Mesendoderm (in vitro differentiated cells): ENCODE measurements around the gene APAF1.
A peak's percentile ranks its signal among the peaks of the same experiment; 100 is the strongest.

Source experiments
- DNase-seq: peaks from one replicate; pipeline ENCODE4 v3.0.0; 2013
- H2AK5ac ChIP-seq: 2 replicates; pipeline ENCODE4 v1.6.1; 2013; ENCODE audit warnings: low read length, inconsistent platforms
- H2BK120ac ChIP-seq: 2 replicates; pipeline ENCODE4 v1.6.1; 2013; ENCODE audit warnings: low read depth, mild to moderate bottlenecking, low read length, moderate library complexity, mixed read lengths
- H2BK15ac ChIP-seq: replicated peaks from 2 replicates; pipeline ENCODE4 v1.6.1; 2013; ENCODE audit warnings: low read depth, mild to moderate bottlenecking, moderate library complexity
- H2BK5ac ChIP-seq: 2 replicates; pipeline ENCODE4 v1.6.1; 2013; ENCODE audit warnings: low read length, inconsistent platforms
- H3K18ac ChIP-seq: 2 replicates; pipeline ENCODE4 v1.6.1; 2013; ENCODE audit warnings: mild to moderate bottlenecking, low read length, mixed read lengths
- H3K23ac ChIP-seq: one replicate; pipeline ENCODE4 v1.6.1; 2013; ENCODE audit warnings: low read length
- H3K27ac ChIP-seq: 2 replicates; pipeline ENCODE4 v1.5.1; 2013; ENCODE audit warnings: low read depth, mild to moderate bottlenecking, inconsistent platforms, low read length, moderate library complexity
- H3K27me3 ChIP-seq: 2 replicates; pipeline ENCODE4 v1.6.1; 2013; ENCODE audit warnings: low read length, control low read depth, mild to moderate bottlenecking, inconsistent platforms; ENCODE audit not compliant: insufficient read depth, poor library complexity
- H3K36me3 ChIP-seq: 2 replicates; pipeline ENCODE4 v1.6.1; 2013; ENCODE audit warnings: low read length, inconsistent platforms; ENCODE audit not compliant: control insufficient read depth, insufficient read depth
- H3K4ac ChIP-seq: one replicate; pipeline ENCODE4 v1.6.1; 2013; ENCODE audit warnings: low read depth, mild to moderate bottlenecking, low read length, moderate library complexity
- H3K4me1 ChIP-seq: 2 replicates; pipeline ENCODE4 v1.6.1; 2013; ENCODE audit warnings: low read depth, low read length, inconsistent platforms; ENCODE audit not compliant: control insufficient read depth
- H3K4me2 ChIP-seq: 2 replicates; pipeline ENCODE4 v1.6.1; 2013; ENCODE audit warnings: low read length
- H3K4me3 ChIP-seq: 2 replicates; pipeline ENCODE4 v1.5.1; 2013; ENCODE audit warnings: mild to moderate bottlenecking, low read length
- H3K56ac ChIP-seq: one replicate; pipeline ENCODE4 v1.6.1; 2013; ENCODE audit warnings: low read length
- H3K79me1 ChIP-seq: 2 replicates; pipeline ENCODE4 v1.6.1; 2013; ENCODE audit warnings: low read length, inconsistent platforms
- H3K79me2 ChIP-seq: 2 replicates; pipeline ENCODE4 v1.6.1; 2013; ENCODE audit warnings: mild to moderate bottlenecking, low read length; ENCODE audit not compliant: control insufficient read depth, insufficient read depth
- H3K9ac ChIP-seq: 2 replicates; pipeline ENCODE4 v1.6.1; 2013; ENCODE audit warnings: low read length, inconsistent platforms
- H4K5ac ChIP-seq: one replicate; pipeline ENCODE4 v1.6.1; 2013; ENCODE audit warnings: low read length
- H4K8ac ChIP-seq: one replicate; pipeline ENCODE4 v1.6.1; 2013; ENCODE audit warnings: low read depth, mild to moderate bottlenecking, control low read depth, low read length, moderate library complexity
- WGBS: extraction: QIAGEN DNeasy Blood & Tissue Kit; methylation state at CpG from one replicate; pipeline ENCODE4 v1.1.7; 2013; ENCODE audit warnings: low lambda C conversion rate, missing lambda C conversion rate; ENCODE audit not compliant: insufficient coverage; ENCODE audit errors: extremely low coverage; 5-methylcytosine and 5-hydroxymethylcytosine counted together

APAF1 gene

DNA sequence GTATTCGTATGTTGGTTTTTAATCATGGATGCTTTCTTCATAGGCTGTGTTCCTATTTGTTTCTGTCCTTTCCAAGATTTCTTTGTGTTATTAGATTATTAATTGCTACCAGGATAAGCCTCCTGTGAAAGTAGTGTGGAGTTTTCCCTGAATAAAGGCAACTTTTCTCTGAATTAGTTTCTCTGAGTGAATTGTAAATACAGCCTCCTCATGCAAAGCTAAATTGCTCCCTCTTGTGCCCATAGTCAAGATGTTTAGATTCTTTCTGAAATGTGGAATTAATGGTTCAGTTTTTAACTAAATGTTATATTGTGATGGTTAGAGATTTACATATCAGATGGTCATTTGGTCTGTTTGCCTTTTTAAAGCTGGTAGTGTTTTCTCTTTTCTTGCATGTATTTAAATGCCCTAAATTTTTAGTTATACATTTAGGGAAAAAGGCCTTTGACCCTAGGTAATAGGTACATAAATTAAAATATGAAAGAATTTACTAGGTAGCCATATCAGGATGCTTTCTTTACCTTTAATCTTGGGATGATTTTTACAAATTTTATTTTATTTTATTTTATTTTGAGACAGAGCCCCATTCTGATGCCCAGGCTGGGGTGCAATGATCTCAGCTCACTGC, 8.9 kb downstream of the APAF1 start:
- Histone ChIP-seq H3K18ac (no peak overlapping the region), H3K4ac (no peak overlapping the region), H2AK5ac (no peak overlapping the region), H3K79me1 (no peaks in the 10 kb centered on the region), H3K36me3 (peaks cover 6% of the 10 kb centered on the region), H2BK15ac (no peak overlapping the region), H4K5ac (no peak overlapping the region), H3K4me1 (no peaks in the 10 kb centered on the region), H2BK120ac (no peak overlapping the region), H3K27me3 (no peaks in the 10 kb centered on the region), H3K4me3 (no peak overlapping the region), H3K23ac (no peak overlapping the region), H4K8ac (no peak overlapping the region), H2BK5ac (no peak overlapping the region), H3K79me2 (no peaks in the 10 kb centered on the region), H3K4me2 (no peak overlapping the region), H3K56ac (no peak overlapping the region), H3K9ac (no peak overlapping the region), H3K27ac (no peak overlapping the region)
- WGBS: no CpG with 5 or more reads among the region's 1 CpG
- peak; percentile 59 for DNase-seq

DNA sequence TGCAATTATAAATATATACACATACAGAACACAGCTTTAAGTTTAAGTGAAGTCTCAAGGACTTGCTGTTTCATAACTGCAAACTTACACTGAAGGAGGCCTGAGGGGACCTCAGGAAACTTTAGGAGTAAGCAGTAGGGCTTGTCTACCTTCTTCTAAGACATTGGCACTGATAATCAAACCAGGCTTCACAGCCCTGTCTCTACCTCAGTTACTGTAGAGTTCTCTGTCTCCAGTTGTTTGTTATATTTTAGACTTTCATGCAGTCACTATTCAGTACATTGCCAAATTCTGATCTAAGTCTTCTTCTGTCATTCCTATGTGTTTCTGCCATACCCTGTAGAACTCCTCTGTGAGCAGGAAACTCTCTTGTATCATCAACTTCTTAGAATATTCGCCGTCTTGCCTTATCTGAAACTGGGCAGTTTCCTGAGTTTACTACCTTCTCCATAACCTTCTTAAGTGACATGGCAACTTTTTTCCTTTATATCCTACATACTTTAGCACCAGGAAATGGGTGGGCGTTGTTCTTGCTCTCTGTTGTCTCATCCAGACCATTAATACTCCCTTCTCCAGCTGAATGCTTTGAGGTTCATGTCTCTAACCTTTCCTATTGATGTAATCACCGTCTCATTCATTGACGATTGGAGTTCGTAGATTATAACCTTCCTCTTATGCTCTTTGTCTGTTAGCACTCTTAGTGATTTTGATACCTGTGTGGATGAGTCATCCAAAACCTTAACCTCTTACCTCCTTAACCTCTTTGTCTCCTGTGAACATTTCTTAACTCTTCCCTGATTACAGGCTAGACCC, 11.4 kb downstream of the APAF1 start:
- no peak overlapping the region for H3K56ac ChIP-seq
- H3K36me3 ChIP-seq: peaks cover 2% of the 10 kb centered on the region
- no peaks in the 10 kb centered on the region for H3K4me1 ChIP-seq
- no peaks in the 10 kb centered on the region for H3K79me1 ChIP-seq
- H2BK120ac ChIP-seq: no peak overlapping the region
- H3K4ac ChIP-seq: no peak overlapping the region
- WGBS: no CpG with 5 or more reads among the region's 6 CpGs
- no peaks in the 10 kb centered on the region for H3K27me3 ChIP-seq
- no peak overlapping the region for H2AK5ac ChIP-seq
- H3K27ac ChIP-seq: no peak overlapping the region
- no peak overlapping the region for H4K5ac ChIP-seq
- no peaks in the 10 kb centered on the region for H3K79me2 ChIP-seq
- H2BK15ac ChIP-seq: no peak overlapping the region
- DNase-seq: no peak
- no peak overlapping the region for H3K18ac ChIP-seq
- no peak overlapping the region for H3K23ac ChIP-seq
- H3K9ac ChIP-seq: no peak overlapping the region
- H4K8ac ChIP-seq: no peak overlapping the region
- H3K4me2 ChIP-seq: no peak overlapping the region
- H2BK5ac ChIP-seq: no peak overlapping the region
- no peak overlapping the region for H3K4me3 ChIP-seq

DNA sequence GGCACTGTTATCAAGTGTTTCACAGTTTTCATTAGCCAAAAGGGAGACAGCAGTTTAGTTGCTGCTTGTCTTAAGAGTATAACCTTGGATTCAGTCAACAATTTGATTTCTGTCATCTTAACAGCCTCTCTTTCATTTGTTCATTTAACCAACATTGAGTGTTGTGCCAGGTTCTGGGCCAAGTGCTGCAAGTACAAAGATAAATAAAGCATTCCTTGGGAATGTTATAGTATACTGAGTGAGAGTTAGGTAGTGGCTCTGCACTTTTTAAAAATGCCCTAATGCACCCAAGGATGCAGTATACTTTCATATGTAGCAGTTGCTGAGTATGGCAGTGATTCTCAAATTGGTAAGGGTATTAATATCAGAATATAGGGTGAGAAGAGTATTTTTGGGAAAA, 15.4 kb downstream of the APAF1 start:
- Histone ChIP-seq H2BK15ac (no peak overlapping the region), H3K4me3 (no peak overlapping the region), H3K4me2 (no peak overlapping the region), H3K9ac (no peak overlapping the region), H3K23ac (no peak overlapping the region), H4K8ac (no peak overlapping the region), H3K18ac (no peak overlapping the region), H3K27ac (no peak overlapping the region), H3K79me2 (no peaks in the 10 kb centered on the region), H3K4me1 (no peaks in the 10 kb centered on the region), H3K56ac (no peak overlapping the region), H2BK120ac (no peak overlapping the region), H2BK5ac (no peak overlapping the region), H3K79me1 (no peaks in the 10 kb centered on the region), H4K5ac (no peak overlapping the region), H3K27me3 (no peaks in the 10 kb centered on the region), H3K36me3 (peaks cover 2% of the 10 kb centered on the region), H3K4ac (no peak overlapping the region), H2AK5ac (no peak overlapping the region)
- no peak for DNase-seq

DNA sequence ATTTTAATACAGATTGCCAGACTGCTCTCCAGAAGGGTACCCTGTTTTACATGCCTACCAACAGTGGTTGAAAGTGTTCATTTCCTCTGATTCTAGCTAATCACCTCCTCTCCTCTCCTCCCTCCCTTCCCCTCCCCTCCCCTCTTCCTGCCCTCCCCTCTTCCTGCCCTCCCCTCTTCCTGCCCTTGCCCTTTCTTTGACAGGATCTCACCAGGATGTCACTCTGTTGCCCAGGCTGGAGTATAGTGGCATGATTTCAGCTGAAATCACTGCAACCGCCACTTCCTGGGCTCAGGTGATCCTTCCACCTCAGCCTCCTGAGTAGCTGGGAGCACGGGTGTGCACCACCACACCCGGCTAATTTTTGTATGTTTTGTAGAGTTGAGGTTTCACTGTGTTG, 24.7 kb downstream of the APAF1 start:
- no peak overlapping the region for H2BK15ac ChIP-seq
- H3K56ac ChIP-seq: no peak overlapping the region
- no peaks in the 10 kb centered on the region for H3K27me3 ChIP-seq
- no peak overlapping the region for H3K4me3 ChIP-seq
- H2BK120ac ChIP-seq: no peak overlapping the region
- no peaks in the 10 kb centered on the region for H3K4me1 ChIP-seq
- H3K79me1 ChIP-seq: no peaks in the 10 kb centered on the region
- H4K8ac ChIP-seq: no peak overlapping the region
- no peak overlapping the region for H3K4ac ChIP-seq
- no peak overlapping the region for H3K4me2 ChIP-seq
- H2AK5ac ChIP-seq: no peak overlapping the region
- H3K79me2 ChIP-seq: no peaks in the 10 kb centered on the region
- H2BK5ac ChIP-seq: no peak overlapping the region
- H3K18ac ChIP-seq: no peak overlapping the region
- no peak overlapping the region for H3K23ac ChIP-seq
- H4K5ac ChIP-seq: no peak overlapping the region
- no CpG with 5 or more reads among the region's 3 CpGs for WGBS
- no peak for DNase-seq
- no peaks in the 10 kb centered on the region for H3K36me3 ChIP-seq
- H3K9ac ChIP-seq: no peak overlapping the region
- no peak overlapping the region for H3K27ac ChIP-seq

DNA sequence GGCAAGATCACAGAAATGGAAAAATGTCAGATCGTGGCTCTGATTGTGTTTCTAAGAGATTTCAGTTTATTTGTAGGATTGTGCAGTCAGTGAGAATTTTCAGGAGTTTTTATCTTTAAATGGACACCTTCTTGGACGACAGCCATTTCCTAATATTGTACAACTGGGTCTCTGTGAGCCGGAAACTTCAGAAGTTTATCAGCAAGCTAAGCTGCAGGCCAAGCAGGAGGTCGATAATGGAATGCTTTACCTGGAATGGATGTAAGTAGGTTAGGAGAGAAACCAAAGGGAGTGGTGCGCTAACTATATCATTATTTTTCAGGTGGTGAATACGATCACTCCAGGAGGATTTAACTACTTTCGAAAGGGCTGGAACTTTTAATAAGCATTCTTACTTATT, 26.4 kb downstream of the APAF1 start:
- no peak for DNase-seq
- Histone ChIP-seq H3K36me3 (no peaks in the 10 kb centered on the region), H3K4me2 (no peak overlapping the region), H3K56ac (no peak overlapping the region), H2AK5ac (no peak overlapping the region), H3K79me1 (no peaks in the 10 kb centered on the region), H4K8ac (no peak overlapping the region), H3K4me1 (no peaks in the 10 kb centered on the region), H3K4ac (no peak overlapping the region), H3K4me3 (no peak overlapping the region), H3K27me3 (no peaks in the 10 kb centered on the region), H4K5ac (no peak overlapping the region), H3K18ac (no peak overlapping the region), H3K9ac (no peak overlapping the region), H2BK15ac (no peak overlapping the region), H3K23ac (no peak overlapping the region), H2BK5ac (no peak overlapping the region), H3K79me2 (no peaks in the 10 kb centered on the region), H3K27ac (no peak overlapping the region), H2BK120ac (no peak overlapping the region)
- no CpG with 5 or more reads among the region's 7 CpGs for WGBS

DNA sequence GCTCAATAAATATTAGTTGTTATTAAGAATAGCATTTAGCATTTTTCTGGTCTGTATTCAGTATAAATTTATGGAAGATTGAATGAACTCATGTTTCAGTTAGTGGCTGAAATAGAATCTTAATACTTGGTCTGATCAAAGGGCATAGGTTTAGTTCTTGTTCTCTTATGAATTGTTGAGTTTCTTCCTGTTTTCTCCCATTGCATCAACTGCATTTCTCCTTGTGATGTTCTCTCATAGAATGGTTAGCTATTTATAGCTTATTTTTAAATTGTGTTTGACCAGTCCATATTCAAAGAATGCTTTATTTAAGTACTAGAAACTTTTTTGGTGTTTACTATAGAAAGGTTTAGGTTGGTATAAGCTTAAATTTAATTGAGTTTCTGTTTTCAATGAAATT, 29.8 kb downstream of the APAF1 start:
- Histone ChIP-seq H4K5ac (no peak overlapping the region), H2BK15ac (no peak overlapping the region), H2AK5ac (no peak overlapping the region), H2BK5ac (no peak overlapping the region), H4K8ac (no peak overlapping the region), H3K4me3 (no peak overlapping the region), H3K4ac (no peak overlapping the region), H3K18ac (no peak overlapping the region), H2BK120ac (no peak overlapping the region), H3K36me3 (no peaks in the 10 kb centered on the region), H3K56ac (no peak overlapping the region), H3K23ac (no peak overlapping the region), H3K27ac (no peak overlapping the region), H3K4me2 (no peak overlapping the region), H3K4me1 (no peaks in the 10 kb centered on the region), H3K79me2 (no peaks in the 10 kb centered on the region), H3K79me1 (no peaks in the 10 kb centered on the region), H3K9ac (no peak overlapping the region), H3K27me3 (no peaks in the 10 kb centered on the region)
- DNase-seq: no peak
